Esophagus squamous epithelium (tissue), 4 donors: Measurements from ENCODE around the gene MAP4K4.

ENCODE experiments used
- POLR2A ChIP-seq, 4 donors: fragments of 450-650 bp; IDR thresholded peaks; one replicate each; pipeline ENCODE4 v1.6.1; 2017; ENCODE audit warnings: antibody characterized with exemption in 4 of 4, mild to moderate bottlenecking in 4 of 4, moderate library complexity in 3 of 4
- TF ChIP-seq, protein P1 (sequence below), 6 experiments: fragments of 450-650 bp in 4 of 6; fragments of 200-600 bp in 2 of 6; sonication (generic) in 2 of 6; IDR thresholded peaks; one replicate each; pipeline ENCODE4 v1.5.1; 2016 to 2019; ENCODE audit warnings: antibody characterized with exemption in 6 of 6, mild to moderate bottlenecking in 4 of 6, moderate library complexity in 4 of 6

DNA sequence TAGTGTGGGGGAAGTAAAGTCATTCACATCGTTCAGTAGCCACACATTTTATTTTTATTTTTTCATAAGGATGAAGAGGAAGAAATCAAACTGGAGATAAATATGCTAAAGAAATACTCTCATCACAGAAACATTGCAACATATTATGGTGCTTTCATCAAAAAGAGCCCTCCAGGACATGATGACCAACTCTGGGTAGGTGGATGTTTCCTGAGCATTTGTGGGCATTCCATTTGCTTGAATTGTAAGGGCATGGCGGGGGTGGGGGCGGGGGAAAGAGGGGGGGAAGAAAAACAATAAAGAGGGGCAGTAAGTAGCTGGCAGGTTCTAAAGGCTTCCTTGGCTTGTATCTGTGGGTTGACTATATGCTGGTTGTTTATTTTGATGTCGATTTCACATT lies 126.4 kb downstream of the MAP4K4 start:
- TF ChIP-seq, protein P1, sequence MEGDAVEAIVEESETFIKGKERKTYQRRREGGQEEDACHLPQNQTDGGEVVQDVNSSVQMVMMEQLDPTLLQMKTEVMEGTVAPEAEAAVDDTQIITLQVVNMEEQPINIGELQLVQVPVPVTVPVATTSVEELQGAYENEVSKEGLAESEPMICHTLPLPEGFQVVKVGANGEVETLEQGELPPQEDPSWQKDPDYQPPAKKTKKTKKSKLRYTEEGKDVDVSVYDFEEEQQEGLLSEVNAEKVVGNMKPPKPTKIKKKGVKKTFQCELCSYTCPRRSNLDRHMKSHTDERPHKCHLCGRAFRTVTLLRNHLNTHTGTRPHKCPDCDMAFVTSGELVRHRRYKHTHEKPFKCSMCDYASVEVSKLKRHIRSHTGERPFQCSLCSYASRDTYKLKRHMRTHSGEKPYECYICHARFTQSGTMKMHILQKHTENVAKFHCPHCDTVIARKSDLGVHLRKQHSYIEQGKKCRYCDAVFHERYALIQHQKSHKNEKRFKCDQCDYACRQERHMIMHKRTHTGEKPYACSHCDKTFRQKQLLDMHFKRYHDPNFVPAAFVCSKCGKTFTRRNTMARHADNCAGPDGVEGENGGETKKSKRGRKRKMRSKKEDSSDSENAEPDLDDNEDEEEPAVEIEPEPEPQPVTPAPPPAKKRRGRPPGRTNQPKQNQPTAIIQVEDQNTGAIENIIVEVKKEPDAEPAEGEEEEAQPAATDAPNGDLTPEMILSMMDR (IDR thresholded peaks at IDR 0.05): no peak
- no peak for TF ChIP-seq POLR2A (IDR thresholded peaks at IDR 0.05)
